ENCODE data around the gene LRRC58.

The LRRC58 gene

DNA sequence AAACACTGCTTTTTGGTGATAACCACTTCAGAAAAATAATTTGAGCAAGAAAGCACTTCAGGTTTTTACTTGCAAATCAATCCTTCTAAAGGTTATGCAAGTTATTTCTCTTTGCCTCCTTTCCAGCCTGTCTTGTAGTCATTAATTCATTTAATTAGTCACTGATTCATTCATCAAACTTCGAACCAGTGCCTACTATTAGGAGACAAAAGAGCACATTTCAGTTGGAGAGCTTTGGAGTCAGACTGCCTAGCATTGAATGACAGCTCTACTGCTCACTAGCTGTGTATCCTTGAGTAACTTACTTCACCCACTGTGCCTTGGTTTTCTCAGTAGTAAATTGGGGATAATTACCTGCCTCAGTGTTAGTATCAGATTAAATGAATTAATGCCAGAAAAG, 14.9 kb upstream of the LRRC58 start:
- Histone ChIP-seq H3K36me3 (ENCODE audit: control insufficient read depth, insufficient read depth, low read length) (no peaks in the 10 kb centered on the region), H3K27me3 (ENCODE audit: control insufficient read depth, insufficient read depth, low read length) (no peaks in the 10 kb centered on the region)

DNA sequence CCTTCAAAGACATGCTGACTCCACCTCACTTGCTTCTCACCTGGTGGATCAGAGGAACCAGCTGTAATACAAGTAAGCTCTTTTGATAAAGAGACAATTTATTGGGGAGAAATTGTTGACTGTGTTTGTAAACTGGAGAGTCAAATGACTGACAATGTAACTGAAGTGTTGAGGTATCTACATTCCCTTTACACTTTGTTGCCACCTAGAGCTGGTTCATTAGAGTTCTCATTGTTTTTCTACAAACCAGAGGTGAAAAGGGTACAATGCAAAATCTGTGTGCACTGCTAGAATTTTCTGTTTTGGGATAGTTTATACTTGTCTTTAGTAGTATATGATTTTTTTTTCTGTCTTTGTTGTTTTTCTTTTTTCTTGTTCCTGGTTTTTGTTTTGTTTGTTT, 8.7 kb upstream of the LRRC58 start:
- no peaks in the 10 kb centered on the region for H3K27me3 ChIP-seq (ENCODE audit: control insufficient read depth, insufficient read depth, low read length)
- no peaks in the 10 kb centered on the region for H3K4me1 ChIP-seq (ENCODE audit: control insufficient read depth, insufficient read depth, low read length)
- H3K4me3 ChIP-seq (ENCODE audit: low read depth, low read length): no peak overlapping the region
- no peak overlapping the region for H3K9ac ChIP-seq (ENCODE audit: low read depth, low read length)
- no peaks in the 10 kb centered on the region for H3K9me3 ChIP-seq (ENCODE audit: control insufficient read depth, insufficient read depth, low read length)
- no peaks in the 10 kb centered on the region for H3K36me3 ChIP-seq (ENCODE audit: control insufficient read depth, insufficient read depth, low read length)

More for the DNA sequence above, 14.9 kb upstream of the LRRC58 start:
- H3K4me3 ChIP-seq (ENCODE audit: low read depth, low read length): no peak overlapping the region
- H3K4me1 ChIP-seq (ENCODE audit: control insufficient read depth, insufficient read depth, low read length): no peaks in the 10 kb centered on the region
- H3K9ac ChIP-seq (ENCODE audit: low read depth, low read length): no peak overlapping the region
- no peaks in the 10 kb centered on the region for H3K9me3 ChIP-seq (ENCODE audit: control insufficient read depth, insufficient read depth, low read length)

DNA sequence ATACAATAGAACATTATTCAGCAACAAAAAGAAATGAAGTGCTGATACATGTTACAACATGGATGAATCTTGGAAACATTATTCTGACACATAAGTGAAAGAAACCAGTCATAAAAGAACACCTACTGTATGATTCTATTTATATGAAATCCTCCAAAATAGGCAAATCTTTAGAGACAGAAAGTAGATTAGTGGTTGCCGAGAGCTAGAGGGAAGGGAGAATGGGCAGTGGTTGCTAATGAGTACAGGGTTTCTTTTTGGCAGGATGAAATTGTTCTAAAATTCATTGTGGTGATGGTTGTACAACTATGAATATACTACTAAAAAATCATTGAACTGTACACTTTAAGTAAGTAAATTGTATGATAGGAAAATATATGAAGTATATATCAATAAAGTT, 6.3 kb upstream of the LRRC58 start:
- Histone ChIP-seq H3K4me3 (ENCODE audit: low read depth, low read length) (no peak overlapping the region), H3K9me3 (ENCODE audit: control insufficient read depth, insufficient read depth, low read length) (no peaks in the 10 kb centered on the region), H3K27me3 (ENCODE audit: control insufficient read depth, insufficient read depth, low read length) (no peaks in the 10 kb centered on the region), H3K9ac (ENCODE audit: low read depth, low read length) (no peak overlapping the region), H3K4me1 (ENCODE audit: control insufficient read depth, insufficient read depth, low read length) (no peaks in the 10 kb centered on the region), H3K36me3 (ENCODE audit: control insufficient read depth, insufficient read depth, low read length) (no peaks in the 10 kb centered on the region)

DNA sequence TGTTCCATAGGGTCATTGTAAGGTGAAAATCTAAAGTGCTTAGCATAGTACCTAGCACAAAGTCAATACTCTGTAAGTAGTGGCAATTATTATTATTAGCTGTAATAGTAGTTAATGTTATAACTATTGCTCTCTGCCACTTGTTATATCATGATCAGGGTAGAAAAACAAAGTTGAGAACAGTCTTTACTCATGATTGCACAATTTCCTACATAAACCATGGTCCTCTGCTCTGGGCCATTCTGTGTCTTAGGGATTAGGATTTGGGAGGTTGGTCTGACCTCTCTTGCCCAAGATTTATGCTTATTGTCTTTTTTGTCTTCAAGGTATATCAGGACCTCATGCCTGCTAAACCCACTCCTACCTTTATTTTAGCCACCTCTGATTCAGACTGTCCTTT, 4.3 kb upstream of the LRRC58 start:
- Histone ChIP-seq H3K9me3 (ENCODE audit: control insufficient read depth, insufficient read depth, low read length) (no peaks in the 10 kb centered on the region), H3K9ac (ENCODE audit: low read depth, low read length) (no peak overlapping the region), H3K4me1 (ENCODE audit: control insufficient read depth, insufficient read depth, low read length) (peaks cover 6% of the 10 kb centered on the region), H3K4me3 (ENCODE audit: low read depth, low read length) (no peak overlapping the region), H3K36me3 (ENCODE audit: control insufficient read depth, insufficient read depth, low read length) (no peaks in the 10 kb centered on the region), H3K27me3 (ENCODE audit: control insufficient read depth, insufficient read depth, low read length) (peaks cover under 1% of the 10 kb centered on the region)

DNA sequence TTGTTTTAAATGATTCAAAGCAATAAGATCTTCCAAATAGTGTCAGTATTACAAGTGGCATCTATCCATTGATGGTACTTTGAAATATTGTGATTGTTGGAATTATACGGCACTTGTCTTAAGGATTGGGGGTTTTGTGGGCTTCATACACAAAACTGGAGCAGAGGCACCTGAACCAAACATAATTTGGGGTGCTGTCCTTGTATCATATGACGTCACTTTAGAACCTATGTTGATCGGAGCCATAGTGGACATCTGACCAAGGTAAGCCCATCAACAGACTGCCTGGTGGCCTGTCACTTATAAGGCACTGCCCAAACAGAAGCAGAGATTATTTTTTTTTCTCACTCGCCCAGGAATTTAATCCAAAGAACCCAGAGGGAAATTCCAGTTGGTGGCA, 2.9 kb upstream of the LRRC58 start:
- peaks cover 10% of the 10 kb centered on the region for H3K27me3 ChIP-seq (ENCODE audit: control insufficient read depth, insufficient read depth, low read length)
- no peak overlapping the region for H3K4me3 ChIP-seq (ENCODE audit: low read depth, low read length)
- H3K4me1 ChIP-seq (ENCODE audit: control insufficient read depth, insufficient read depth, low read length): peaks cover 9% of the 10 kb centered on the region
- no peaks in the 10 kb centered on the region for H3K36me3 ChIP-seq (ENCODE audit: control insufficient read depth, insufficient read depth, low read length)
- no peaks in the 10 kb centered on the region for H3K9me3 ChIP-seq (ENCODE audit: control insufficient read depth, insufficient read depth, low read length)
- no peak overlapping the region for H3K9ac ChIP-seq (ENCODE audit: low read depth, low read length)

DNA sequence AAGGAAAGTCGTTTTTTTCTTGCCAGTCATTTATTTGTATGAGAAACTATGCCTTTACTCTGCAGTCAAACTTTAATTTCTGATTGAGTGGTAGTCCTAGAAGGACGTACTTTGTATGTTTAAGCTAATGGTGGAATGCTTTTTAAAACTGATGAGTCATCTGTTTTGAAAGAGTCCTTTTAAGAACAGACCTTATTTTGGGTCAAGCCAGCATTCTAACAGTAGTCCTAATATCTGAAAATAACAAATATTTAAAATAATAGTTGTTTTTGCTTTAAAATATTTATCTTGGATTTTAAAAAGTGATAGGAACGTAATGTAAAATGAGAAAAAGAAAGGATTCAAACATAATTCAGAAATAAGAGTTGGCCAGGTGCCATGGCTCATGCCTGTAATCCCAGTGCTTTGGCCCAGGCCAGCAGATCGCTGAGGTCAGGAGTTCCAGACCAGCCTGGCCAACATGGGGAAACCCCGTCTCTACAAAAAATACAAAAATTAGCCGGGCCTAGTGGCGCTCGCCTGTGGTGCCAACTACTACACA, 1.3 kb upstream of the LRRC58 start:
- Histone ChIP-seq H3K4me1 (ENCODE audit: control insufficient read depth, insufficient read depth, low read length) (peaks cover 9% of the 10 kb centered on the region), H3K9me3 (ENCODE audit: control insufficient read depth, insufficient read depth, low read length) (no peaks in the 10 kb centered on the region), H3K4me3 (ENCODE audit: low read depth, low read length) (no peak overlapping the region), H3K27me3 (ENCODE audit: control insufficient read depth, insufficient read depth, low read length) (peaks cover 10% of the 10 kb centered on the region), H3K9ac (ENCODE audit: low read depth, low read length) (no peak overlapping the region), H3K36me3 (ENCODE audit: control insufficient read depth, insufficient read depth, low read length) (no peaks in the 10 kb centered on the region)

DNA sequence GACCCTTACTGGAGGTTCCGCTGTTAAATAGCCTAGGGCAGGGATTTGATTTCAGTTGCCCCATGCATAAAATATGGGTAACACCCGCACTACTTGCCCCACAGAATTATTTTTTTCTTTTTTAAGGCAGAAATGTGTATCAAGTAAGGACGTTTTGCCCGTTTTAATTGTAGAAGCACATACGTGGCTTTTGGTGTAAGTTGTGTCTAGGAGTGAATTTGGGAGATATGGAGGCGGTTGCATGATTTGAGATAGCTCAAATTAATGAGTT, 636 bp upstream of the LRRC58 start:
- H3K4me1 ChIP-seq (ENCODE audit: control insufficient read depth, insufficient read depth, low read length): peaks cover 9% of the 10 kb centered on the region
- H3K4me3 ChIP-seq (ENCODE audit: low read depth, low read length): peak overlapping the region; percentile 84
- no peaks in the 10 kb centered on the region for H3K9me3 ChIP-seq (ENCODE audit: control insufficient read depth, insufficient read depth, low read length)
- H3K9ac ChIP-seq (ENCODE audit: low read depth, low read length): peak overlapping the region; percentile 71
- no peaks in the 10 kb centered on the region for H3K36me3 ChIP-seq (ENCODE audit: control insufficient read depth, insufficient read depth, low read length)
- peaks cover 10% of the 10 kb centered on the region for H3K27me3 ChIP-seq (ENCODE audit: control insufficient read depth, insufficient read depth, low read length)

DNA sequence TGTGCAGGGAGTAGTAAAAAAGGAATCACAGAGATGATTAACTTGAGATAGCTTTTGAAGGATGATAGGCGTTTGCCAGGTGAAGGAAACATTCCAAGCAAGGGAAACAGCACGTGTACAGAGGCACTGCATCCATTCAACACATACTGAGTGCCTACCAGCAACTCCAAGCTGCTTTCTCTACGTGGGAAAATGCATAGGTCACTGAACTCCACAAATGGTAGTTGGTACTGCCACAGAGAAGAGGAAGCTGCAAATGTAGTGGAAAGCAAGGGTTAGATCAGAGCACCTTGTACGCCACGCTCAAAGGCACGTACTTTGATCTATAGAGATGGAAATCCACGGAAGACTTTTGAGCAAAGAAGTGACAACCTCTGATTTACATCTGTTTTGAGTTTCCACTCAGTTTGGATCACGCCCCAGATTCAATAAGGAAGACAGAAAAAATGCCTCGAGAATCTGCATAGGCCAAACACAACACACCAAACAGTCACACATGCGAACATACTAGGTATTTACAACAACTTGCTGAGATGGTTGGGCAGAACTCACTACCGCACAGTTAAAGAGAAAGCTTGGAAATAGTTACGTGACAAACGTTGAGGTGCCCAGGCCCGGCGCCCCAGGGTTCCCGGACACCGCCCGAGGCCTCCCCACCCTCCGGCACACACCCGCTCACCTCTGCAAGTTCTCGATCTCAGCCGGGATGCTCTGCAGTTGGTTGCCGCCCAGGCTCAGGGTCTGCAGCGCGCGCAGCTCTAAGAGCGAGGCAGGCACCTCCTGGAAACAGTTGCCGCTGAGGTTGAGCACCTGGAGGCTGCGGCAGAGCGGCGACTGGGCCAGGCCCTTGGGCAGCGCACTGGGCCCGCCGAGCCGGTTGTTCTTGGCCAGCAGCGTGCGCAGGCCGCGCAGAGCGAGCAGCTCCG, 826 bp downstream of the LRRC58 start:
- Histone ChIP-seq H3K4me1 (ENCODE audit: control insufficient read depth, insufficient read depth, low read length) (peaks cover 9% of the 10 kb centered on the region), H3K4me3 (ENCODE audit: low read depth, low read length) (peak overlapping the region; percentile 84), H3K9me3 (ENCODE audit: control insufficient read depth, insufficient read depth, low read length) (no peaks in the 10 kb centered on the region), H3K9ac (ENCODE audit: low read depth, low read length) (peak overlapping the region; percentile 66), H3K27me3 (ENCODE audit: control insufficient read depth, insufficient read depth, low read length) (peaks cover 10% of the 10 kb centered on the region), H3K36me3 (ENCODE audit: control insufficient read depth, insufficient read depth, low read length) (no peaks in the 10 kb centered on the region)

DNA sequence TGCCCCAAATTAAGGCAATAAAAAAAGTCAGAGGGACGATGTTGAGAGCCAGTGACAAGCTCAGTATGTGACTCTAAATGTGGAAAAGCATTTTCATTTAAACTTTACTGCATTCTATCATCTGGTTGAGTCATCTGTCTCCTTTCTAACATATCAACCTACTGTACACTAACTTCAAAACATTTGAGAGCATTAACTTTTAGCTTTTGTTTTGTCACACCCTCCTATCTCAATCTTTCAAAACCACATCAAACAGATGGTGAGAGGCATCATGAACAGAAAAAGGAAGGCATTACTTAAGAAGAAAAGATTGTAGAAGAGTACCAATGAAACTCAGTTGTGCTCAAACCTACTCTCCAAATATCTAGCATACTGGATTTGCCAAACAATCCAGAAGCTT, 4.8 kb downstream of the LRRC58 start:
- Histone ChIP-seq H3K36me3 (ENCODE audit: control insufficient read depth, insufficient read depth, low read length) (no peaks in the 10 kb centered on the region), H3K4me1 (ENCODE audit: control insufficient read depth, insufficient read depth, low read length) (peaks cover 5% of the 10 kb centered on the region), H3K9me3 (ENCODE audit: control insufficient read depth, insufficient read depth, low read length) (no peaks in the 10 kb centered on the region), H3K4me3 (ENCODE audit: low read depth, low read length) (no peak overlapping the region), H3K27me3 (ENCODE audit: control insufficient read depth, insufficient read depth, low read length) (peaks cover 10% of the 10 kb centered on the region), H3K9ac (ENCODE audit: low read depth, low read length) (no peak overlapping the region)

DNA sequence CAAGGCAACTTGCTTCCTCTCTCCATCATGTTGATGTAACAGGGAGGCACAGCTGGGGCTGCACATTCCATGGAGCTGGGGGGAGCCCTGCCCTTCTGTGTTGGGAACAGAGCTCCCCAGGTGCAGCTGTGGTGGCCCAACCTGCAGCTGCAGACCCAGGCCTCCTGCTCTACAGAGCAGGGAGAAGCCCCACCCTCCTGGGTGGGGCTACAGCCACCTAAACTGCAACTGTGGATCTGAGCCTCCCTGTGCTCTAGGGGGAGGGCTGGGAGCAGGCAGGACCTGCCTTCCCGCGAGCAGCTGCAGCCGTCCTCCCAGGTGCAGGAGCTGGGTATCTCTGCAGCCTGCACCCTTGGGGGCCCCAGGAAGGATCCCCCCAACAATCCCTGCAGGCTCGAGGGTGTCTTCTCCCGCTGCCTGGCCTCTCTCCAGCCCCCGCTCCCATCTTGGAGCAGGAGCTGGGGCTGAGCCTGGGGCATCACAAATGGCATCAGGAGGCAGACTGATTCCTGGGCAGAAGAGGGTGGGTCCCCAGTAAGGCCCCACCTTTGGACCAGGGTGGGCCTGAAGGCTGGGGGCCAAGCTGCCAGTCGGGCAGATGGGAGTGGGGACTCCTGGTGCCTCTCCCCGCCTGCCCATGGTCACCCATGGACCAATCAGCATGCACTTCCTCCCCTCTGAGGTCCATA, 7.4 kb downstream of the LRRC58 start:
- no peaks in the 10 kb centered on the region for H3K36me3 ChIP-seq (ENCODE audit: control insufficient read depth, insufficient read depth, low read length)

DNA sequence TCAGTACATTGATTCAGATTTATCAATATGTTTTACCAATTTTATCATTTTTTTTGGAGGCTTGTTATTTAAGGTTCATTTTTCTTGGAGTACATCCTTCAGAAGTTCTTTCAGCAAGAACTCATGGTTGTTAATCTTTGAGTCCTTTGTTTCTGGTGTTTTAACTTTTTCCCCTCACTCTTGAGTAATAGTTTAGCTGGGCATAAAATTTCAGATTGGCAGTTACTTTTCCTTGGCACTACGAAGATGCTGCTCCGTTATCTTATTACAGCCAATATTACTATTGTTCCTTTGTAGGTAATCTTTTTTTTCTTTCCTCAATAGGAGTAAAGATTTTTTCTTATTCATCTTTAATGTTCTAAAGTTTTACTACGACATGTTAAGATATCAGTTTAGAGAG, 9.8 kb downstream of the LRRC58 start:
- H3K9ac ChIP-seq (ENCODE audit: low read depth, low read length): no peak overlapping the region
- no peaks in the 10 kb centered on the region for H3K36me3 ChIP-seq (ENCODE audit: control insufficient read depth, insufficient read depth, low read length)
- H3K4me1 ChIP-seq (ENCODE audit: control insufficient read depth, insufficient read depth, low read length): peaks cover 3% of the 10 kb centered on the region
- no peak overlapping the region for H3K4me3 ChIP-seq (ENCODE audit: low read depth, low read length)
- H3K27me3 ChIP-seq (ENCODE audit: control insufficient read depth, insufficient read depth, low read length): no peaks in the 10 kb centered on the region
- no peaks in the 10 kb centered on the region for H3K9me3 ChIP-seq (ENCODE audit: control insufficient read depth, insufficient read depth, low read length)

More for the DNA sequence above, 7.4 kb downstream of the LRRC58 start:
- Histone ChIP-seq H3K4me3 (ENCODE audit: low read depth, low read length) (peak overlapping the region; percentile 19), H3K27me3 (ENCODE audit: control insufficient read depth, insufficient read depth, low read length) (no peaks in the 10 kb centered on the region), H3K9me3 (ENCODE audit: control insufficient read depth, insufficient read depth, low read length) (no peaks in the 10 kb centered on the region), H3K9ac (ENCODE audit: low read depth, low read length) (no peak overlapping the region), H3K4me1 (ENCODE audit: control insufficient read depth, insufficient read depth, low read length) (peaks cover 3% of the 10 kb centered on the region)

DNA sequence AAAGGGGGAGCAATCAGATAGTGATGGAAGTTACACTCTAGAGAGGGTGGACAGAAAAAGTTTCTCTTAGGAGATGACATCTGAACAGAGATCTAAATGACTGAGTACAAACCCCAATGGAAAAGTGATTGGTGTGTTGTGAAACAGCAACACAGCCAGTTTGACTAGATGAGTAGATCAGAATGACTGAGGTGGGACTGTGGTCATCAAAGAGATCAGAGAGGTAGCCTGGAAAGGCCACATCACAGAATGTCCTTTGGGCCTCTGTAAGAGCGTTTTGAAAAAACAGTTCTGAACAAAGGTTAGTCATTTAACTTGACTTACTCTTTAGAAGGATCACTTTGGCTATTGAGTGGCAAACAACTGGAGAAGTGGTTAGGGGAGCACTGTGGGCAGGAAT, 10.6 kb downstream of the LRRC58 start:
- Histone ChIP-seq H3K4me1 (ENCODE audit: control insufficient read depth, insufficient read depth, low read length) (peaks cover 3% of the 10 kb centered on the region), H3K27me3 (ENCODE audit: control insufficient read depth, insufficient read depth, low read length) (no peaks in the 10 kb centered on the region), H3K9me3 (ENCODE audit: control insufficient read depth, insufficient read depth, low read length) (no peaks in the 10 kb centered on the region), H3K36me3 (ENCODE audit: control insufficient read depth, insufficient read depth, low read length) (no peaks in the 10 kb centered on the region), H3K9ac (ENCODE audit: low read depth, low read length) (no peak overlapping the region), H3K4me3 (ENCODE audit: low read depth, low read length) (no peak overlapping the region)

Measured in iPS-15b (cell line).